ENCODE data around the gene FH. TPM values are rescaled to one million over a fixed set of nuclear protein-coding genes. Genes with fewer than 3 reads are reported as not detected.

The FH gene
- polyA plus RNA-seq, 1 donor (not counting 4 experiments of a cell fraction or from before 2014, with no cell fraction given) = 101 TPM

DNA sequence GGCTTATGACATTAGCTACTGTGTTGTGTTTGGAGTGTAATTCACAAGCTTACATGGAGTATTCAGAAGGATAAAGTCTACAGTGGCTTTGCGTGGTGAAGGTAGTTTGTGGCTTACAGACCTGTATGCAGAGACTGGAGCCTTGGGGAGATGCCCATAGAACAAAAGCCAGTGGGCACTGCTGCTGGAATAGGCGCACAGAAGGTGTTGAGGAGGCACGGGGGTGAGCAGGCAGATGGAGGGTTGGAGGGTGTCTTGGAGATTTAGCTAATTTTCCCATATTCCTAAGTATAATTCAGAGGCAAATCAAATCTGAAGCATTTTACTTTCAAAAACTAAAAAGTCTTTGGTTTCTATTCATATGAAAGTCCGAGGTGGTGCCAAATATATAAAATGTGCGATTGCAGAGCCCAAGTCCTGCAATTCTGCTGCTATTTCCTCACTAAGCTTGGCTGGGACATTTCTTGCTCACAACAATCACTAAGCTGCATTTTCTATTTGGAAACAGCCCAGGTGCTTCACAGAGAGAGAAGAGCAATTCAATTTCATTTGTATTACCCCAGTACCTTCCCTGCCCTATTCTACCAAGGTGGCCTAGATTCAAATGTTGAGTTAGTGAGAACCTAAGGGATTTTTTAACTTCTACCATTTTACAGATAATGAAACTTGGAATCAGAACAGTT, 48.5 kb downstream of the FH start:
- Histone ChIP-seq H3K27me3 (ENCODE audit: control insufficient read depth, extremely low read depth, insufficient read depth, low read length) (no peaks in the 10 kb centered on the region), H2AFZ (ENCODE audit: control insufficient read depth, low read length) (no peak overlapping the region), H3K4me2 (ENCODE audit: control insufficient read depth, extremely low read depth, insufficient read depth, low read depth, low read length) (no peak overlapping the region), H3K9me1 (ENCODE audit: control insufficient read depth, extremely low read depth, insufficient read depth, low read length) (no peaks in the 10 kb centered on the region), H3K27ac (ENCODE audit: control insufficient read depth, insufficient read depth, low read length) (no peak overlapping the region), H3K4me3 (ENCODE audit: control insufficient read depth in 2 of 3, extremely low read depth in 1 of 3, insufficient read depth in 2 of 3, low read depth in 1 of 3, low read length in 3 of 3) (no peak overlapping the region), H3K9me3 (ENCODE audit: control insufficient read depth, low read depth, low read length) (no peaks in the 10 kb centered on the region), H3K36me3 (ENCODE audit: control insufficient read depth in 2 of 2, extremely low read depth in 1 of 2, insufficient read depth in 2 of 2, low read length in 2 of 2) (no peaks in the 10 kb centered on the region), H3K4me1 (ENCODE audit: control insufficient read depth, extremely low read depth, insufficient read depth, low read length) (peaks cover 8% of the 10 kb centered on the region), H4K20me1 (ENCODE audit: control insufficient read depth, extremely low read depth, insufficient read depth, low read length) (no peaks in the 10 kb centered on the region), H3K9ac (ENCODE audit: control insufficient read depth, extremely low read depth, insufficient read depth, low read length) (no peak overlapping the region), H3K79me2 (ENCODE audit: control insufficient read depth, insufficient read depth, low read length) (no peaks in the 10 kb centered on the region)
- dilution Hi-C loops (cut with MboI; ENCODE audit: extremely low pct_ligation_motif_present, low sequenced_read_pairs) = no loop called here
- no peak for TF ChIP-seq EZH2 (IDR thresholded peaks at IDR 0.05; ENCODE audit: low read length)
- TF ChIP-seq, protein P1, sequence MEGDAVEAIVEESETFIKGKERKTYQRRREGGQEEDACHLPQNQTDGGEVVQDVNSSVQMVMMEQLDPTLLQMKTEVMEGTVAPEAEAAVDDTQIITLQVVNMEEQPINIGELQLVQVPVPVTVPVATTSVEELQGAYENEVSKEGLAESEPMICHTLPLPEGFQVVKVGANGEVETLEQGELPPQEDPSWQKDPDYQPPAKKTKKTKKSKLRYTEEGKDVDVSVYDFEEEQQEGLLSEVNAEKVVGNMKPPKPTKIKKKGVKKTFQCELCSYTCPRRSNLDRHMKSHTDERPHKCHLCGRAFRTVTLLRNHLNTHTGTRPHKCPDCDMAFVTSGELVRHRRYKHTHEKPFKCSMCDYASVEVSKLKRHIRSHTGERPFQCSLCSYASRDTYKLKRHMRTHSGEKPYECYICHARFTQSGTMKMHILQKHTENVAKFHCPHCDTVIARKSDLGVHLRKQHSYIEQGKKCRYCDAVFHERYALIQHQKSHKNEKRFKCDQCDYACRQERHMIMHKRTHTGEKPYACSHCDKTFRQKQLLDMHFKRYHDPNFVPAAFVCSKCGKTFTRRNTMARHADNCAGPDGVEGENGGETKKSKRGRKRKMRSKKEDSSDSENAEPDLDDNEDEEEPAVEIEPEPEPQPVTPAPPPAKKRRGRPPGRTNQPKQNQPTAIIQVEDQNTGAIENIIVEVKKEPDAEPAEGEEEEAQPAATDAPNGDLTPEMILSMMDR (optimal IDR thresholded peaks at IDR 0.05 in 1 of 3, IDR thresholded peaks at IDR 0.05 in 1 of 3, conservative IDR thresholded peaks at IDR 0.05 in 1 of 3; ENCODE audit: extremely low read depth in 1 of 3, insufficient read depth in 2 of 3, low read length in 3 of 3) = no peak
- no peak for FAIRE-seq
- no peak for DNase-seq (ENCODE audit: low read depth, low spot score)

DNA sequence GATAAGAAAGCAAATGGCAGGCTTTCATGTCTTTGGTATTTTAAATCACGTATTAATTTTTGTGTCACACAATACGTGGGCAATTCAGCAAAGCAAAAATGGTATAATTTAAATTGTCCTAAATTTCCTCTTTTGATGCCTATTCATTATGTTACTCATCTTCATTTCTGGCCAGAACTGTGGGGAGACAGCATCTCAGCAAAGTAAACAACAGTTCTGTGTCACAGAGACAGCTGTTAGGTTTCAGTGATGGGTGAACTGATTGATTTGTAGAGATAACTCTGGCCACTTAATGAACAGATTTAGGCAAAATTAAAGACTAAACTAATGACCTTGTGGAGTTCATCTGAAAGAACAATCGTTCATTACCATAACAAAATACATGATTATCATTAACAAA, 49.2 kb downstream of the FH start:
- dilution Hi-C loops (cut with MboI; ENCODE audit: extremely low pct_ligation_motif_present, low sequenced_read_pairs) = no loop called here
- peaks cover 3% of the 10 kb centered on the region for H3K4me1 ChIP-seq (ENCODE audit: control insufficient read depth, extremely low read depth, insufficient read depth, low read length)
- no peaks in the 10 kb centered on the region for H4K20me1 ChIP-seq (ENCODE audit: control insufficient read depth, extremely low read depth, insufficient read depth, low read length)
- TF ChIP-seq EZH2 (IDR thresholded peaks at IDR 0.05; ENCODE audit: low read length) = no peak
- TF ChIP-seq, protein P1 (optimal IDR thresholded peaks at IDR 0.05 in 1 of 3, IDR thresholded peaks at IDR 0.05 in 1 of 3, conservative IDR thresholded peaks at IDR 0.05 in 1 of 3; ENCODE audit: extremely low read depth in 1 of 3, insufficient read depth in 2 of 3, low read length in 3 of 3) = no peak
- H3K9me3 ChIP-seq (ENCODE audit: control insufficient read depth, low read depth, low read length) = no peaks in the 10 kb centered on the region
- H3K9ac ChIP-seq (ENCODE audit: control insufficient read depth, extremely low read depth, insufficient read depth, low read length) = no peak overlapping the region
- H3K79me2 ChIP-seq (ENCODE audit: control insufficient read depth, insufficient read depth, low read length) = no peaks in the 10 kb centered on the region
- no peak overlapping the region for H2AFZ ChIP-seq (ENCODE audit: control insufficient read depth, low read length)
- no peak overlapping the region for H3K27ac ChIP-seq (ENCODE audit: control insufficient read depth, insufficient read depth, low read length)
- FAIRE-seq = no peak
- H3K9me1 ChIP-seq (ENCODE audit: control insufficient read depth, extremely low read depth, insufficient read depth, low read length) = no peaks in the 10 kb centered on the region
- H3K27me3 ChIP-seq (ENCODE audit: control insufficient read depth, extremely low read depth, insufficient read depth, low read length) = no peaks in the 10 kb centered on the region
- H3K36me3 ChIP-seq (ENCODE audit: control insufficient read depth in 2 of 2, extremely low read depth in 1 of 2, insufficient read depth in 2 of 2, low read length in 2 of 2) = no peaks in the 10 kb centered on the region
- H3K4me2 ChIP-seq (ENCODE audit: control insufficient read depth, extremely low read depth, insufficient read depth, low read depth, low read length) = no peak overlapping the region
- DNase-seq (ENCODE audit: low read depth, low spot score) = no peak
- no peak overlapping the region for H3K4me3 ChIP-seq (ENCODE audit: control insufficient read depth in 2 of 3, extremely low read depth in 1 of 3, insufficient read depth in 2 of 3, low read depth in 1 of 3, low read length in 3 of 3)

Measured in keratinocyte (primary cell).